Measurements from ENCODE around the gene HIP1.

- TF ChIP-seq CTCF (IDR thresholded peaks at IDR 0.05) (no peak), EZH2 (IDR thresholded peaks at IDR 0.05) (no peak), EZH2phosphoT487 (IDR thresholded peaks at IDR 0.05) (no peak)
These were observed 137.2 kb downstream of the HIP1 start for GRCh38 chr7:75601539-75601938.
